ENCODE data around the gene CPVL. TPM values are rescaled to one million over a fixed set of nuclear protein-coding genes. Genes with fewer than 3 reads are reported as not detected.
"Not testable (repeated sequence)": the region's sequence is repeated elsewhere in the genome, so short reads cannot be mapped to it uniquely, and the experiment has no call there.

The CPVL gene
- total and polyA plus RNA-seq, 2 experiments from 2014 or later = 31.9 to 37.8 TPM

- Histone ChIP-seq H3K36me3 (ENCODE audit: insufficient read depth) (no peaks in the 10 kb centered on the region), H3K4me3 (no peak overlapping the region), H3K4me1 (ENCODE audit: insufficient read depth) (peaks cover 17% of the 10 kb centered on the region), H3K4me2 (no peak overlapping the region), H3K9me2 (ENCODE audit: insufficient read depth) (no peaks in the 10 kb centered on the region), H3K79me2 (replicated peaks; ENCODE audit: insufficient read depth) (no peaks in the 10 kb centered on the region), H3K27me3 (ENCODE audit: insufficient read depth) (no peaks in the 10 kb centered on the region), H2AFZ (no peak overlapping the region), H3K27ac (ENCODE audit: low read depth) (no peak overlapping the region), H3F3A (replicated peaks; ENCODE audit: low read depth) (no peaks in the 10 kb centered on the region), H4K20me1 (replicated peaks; ENCODE audit: insufficient read depth) (no peaks in the 10 kb centered on the region)
- DNase-seq (ENCODE audit: low spot score) = no peak
- TF ChIP-seq ZNF114 (CRISPR knock-in tag; IDR thresholded peaks at IDR 0.05) = no peak
- TF ChIP-seq POLR2AphosphoS5 (IDR thresholded peaks at IDR 0.05; ENCODE audit: low read depth) = no peak
- no peak for TF ChIP-seq EZH2phosphoT487 (IDR thresholded peaks at IDR 0.05; ENCODE audit: unreplicated experiment)
- TF ChIP-seq REST (IDR thresholded peaks at IDR 0.05; ENCODE audit: unreplicated experiment) = no peak
- H3K36me3 Mint-ChIP-seq (ENCODE audit: low read depth) = no peaks in the 10 kb centered on the region
- no peak for ATAC-seq
- H3K4me3 Mint-ChIP-seq = no peak overlapping the region
- H3K27ac Mint-ChIP-seq = no peak overlapping the region
- no peaks in the 10 kb centered on the region for H3K9me3 Mint-ChIP-seq
- H3K27me3 Mint-ChIP-seq (ENCODE audit: insufficient read depth, low read depth, poor library complexity) = peaks cover 3% of the 10 kb centered on the region
- peaks cover 14% of the 10 kb centered on the region for H3K4me1 Mint-ChIP-seq
Observed at GRCh38 chr7:29095631-29096445, 50.5 kb downstream of the CPVL start.

GRCh38 chr7:29093091-29093490, 53.2 kb downstream of the CPVL start:
- not testable (repeated sequence) for H3K9me2 ChIP-seq (ENCODE audit: insufficient read depth); H3K36me3 Mint-ChIP-seq (ENCODE audit: low read depth); H4K20me1 ChIP-seq (replicated peaks; ENCODE audit: insufficient read depth); H3K27ac Mint-ChIP-seq; H3F3A ChIP-seq (replicated peaks; ENCODE audit: low read depth); DNase-seq (ENCODE audit: low spot score); H3K4me3 Mint-ChIP-seq; H3K27me3 Mint-ChIP-seq (ENCODE audit: insufficient read depth, low read depth, poor library complexity); ATAC-seq; H3K9me3 Mint-ChIP-seq; H2AFZ ChIP-seq; H3K27me3 ChIP-seq (ENCODE audit: insufficient read depth); H3K79me2 ChIP-seq (replicated peaks; ENCODE audit: insufficient read depth); H3K27ac ChIP-seq (ENCODE audit: low read depth); H3K36me3 ChIP-seq (ENCODE audit: insufficient read depth); H3K4me3 ChIP-seq; H3K4me2 ChIP-seq
- peaks cover 14% of the 10 kb centered on the region for H3K4me1 ChIP-seq (ENCODE audit: insufficient read depth)
- peaks cover 14% of the 10 kb centered on the region for H3K4me1 Mint-ChIP-seq

- no peak overlapping the region for H3K4me3 Mint-ChIP-seq
- H3K4me3 ChIP-seq = no peak overlapping the region
- DNase-seq (ENCODE audit: low spot score) = peak; percentile 38
- peaks cover 14% of the 10 kb centered on the region for H3K4me1 ChIP-seq (ENCODE audit: insufficient read depth)
- no peak overlapping the region for H3K27ac Mint-ChIP-seq
- TF ChIP-seq EZH2 (IDR thresholded peaks at IDR 0.05; ENCODE audit: low read depth, unreplicated experiment) (no peak), CTCF (conservative IDR thresholded peaks at IDR 0.05; ENCODE audit: low read depth in 2 of 2) (peak in 1 of 2 experiments; percentile 33; a peak in 1 of 4 replicates)
- no peaks in the 10 kb centered on the region for H3K36me3 Mint-ChIP-seq (ENCODE audit: low read depth)
- no peaks in the 10 kb centered on the region for H3K9me2 ChIP-seq (ENCODE audit: insufficient read depth)
- peak overlapping the region; percentile 82 for H2AFZ ChIP-seq
- no peak overlapping the region for H3K27ac ChIP-seq (ENCODE audit: low read depth)
- H4K20me1 ChIP-seq (replicated peaks; ENCODE audit: insufficient read depth) = no peaks in the 10 kb centered on the region
- 0 out of 2 replicates have a peak overlapping the region, but pooled peaks have one; percentile 22 for H3K4me2 ChIP-seq
- H3K36me3 ChIP-seq (ENCODE audit: insufficient read depth) = no peaks in the 10 kb centered on the region
- H3K27me3 ChIP-seq (ENCODE audit: insufficient read depth) = no peaks in the 10 kb centered on the region
- no peaks in the 10 kb centered on the region for H3K9me3 Mint-ChIP-seq
- peak; percentile 74 for ATAC-seq
- no peaks in the 10 kb centered on the region for H3K79me2 ChIP-seq (replicated peaks; ENCODE audit: insufficient read depth)
- no peaks in the 10 kb centered on the region for H3F3A ChIP-seq (replicated peaks; ENCODE audit: low read depth)
- peaks cover 17% of the 10 kb centered on the region for H3K4me1 Mint-ChIP-seq
- peaks cover 3% of the 10 kb centered on the region for H3K27me3 Mint-ChIP-seq (ENCODE audit: insufficient read depth, low read depth, poor library complexity)
Observed at GRCh38 chr7:29091715-29092114, 54.6 kb downstream of the CPVL start.
